ENCODE measurements around the gene CXCL12.

Gene CXCL12

DNA sequence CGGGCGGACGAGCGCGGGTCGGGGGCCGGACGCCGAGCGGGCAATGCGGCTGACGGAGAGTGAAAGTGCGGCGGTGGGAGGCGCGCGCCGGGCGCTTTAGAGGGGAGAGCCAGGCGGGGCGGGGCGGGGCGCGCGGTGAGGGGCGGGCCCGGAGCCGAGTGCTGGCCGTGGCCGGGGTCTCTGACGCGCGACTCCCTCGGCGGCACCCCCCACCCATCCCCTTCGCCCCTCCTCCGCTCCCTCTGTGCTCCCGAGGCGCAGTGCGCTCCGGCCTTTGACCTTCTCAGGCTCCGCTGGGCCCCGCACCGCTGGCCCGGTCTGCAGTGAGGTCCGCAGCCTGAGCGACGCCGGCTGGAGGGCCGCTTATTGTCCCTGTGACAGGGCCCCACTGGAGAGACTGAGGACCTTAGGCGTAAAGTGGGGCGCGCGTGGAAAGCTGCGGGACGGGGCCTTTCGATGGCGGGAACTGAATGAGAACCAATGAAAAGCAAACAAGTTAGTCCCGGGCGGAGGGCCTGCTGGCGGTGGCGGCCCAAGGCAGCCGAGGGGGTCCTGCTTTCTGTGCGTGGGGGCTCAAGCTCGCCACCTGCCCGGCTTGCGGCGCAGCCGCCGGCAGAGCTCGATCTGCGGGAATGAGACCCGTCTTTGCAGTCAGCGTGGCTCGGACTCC lies at the start of gene CXCL12:
Gene CXCL12, minus strand, starts transcription at position 72 of the 670 bp plus-strand sequence. CDS start 92 bp downstream, outside the sequence.
- DNase-seq (ENCODE audit: low read depth, low spot score), result no peak

DNA sequence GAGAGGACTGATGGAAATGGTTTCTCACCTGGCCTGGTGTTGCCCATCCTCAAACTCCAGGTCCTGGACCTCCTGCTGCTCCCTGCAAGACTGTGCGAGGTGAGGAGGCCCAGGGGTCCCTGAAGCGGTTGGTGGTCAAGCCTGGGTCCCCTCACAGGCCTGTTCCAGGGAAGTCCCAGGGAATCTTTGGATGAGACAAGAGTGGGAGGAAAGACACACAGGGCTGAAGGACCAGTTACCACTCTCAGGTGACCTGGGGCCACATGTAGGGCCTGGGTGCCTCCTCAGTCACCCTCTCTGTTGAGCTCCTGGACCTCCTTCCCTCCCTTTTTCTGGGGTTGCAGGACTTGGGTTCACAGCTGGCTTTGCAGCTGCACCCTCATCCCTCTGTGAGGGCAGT lies 42.6 kb upstream of the CXCL12 start:
- no peak for DNase-seq (ENCODE audit: low read depth, low spot score)

DNA sequence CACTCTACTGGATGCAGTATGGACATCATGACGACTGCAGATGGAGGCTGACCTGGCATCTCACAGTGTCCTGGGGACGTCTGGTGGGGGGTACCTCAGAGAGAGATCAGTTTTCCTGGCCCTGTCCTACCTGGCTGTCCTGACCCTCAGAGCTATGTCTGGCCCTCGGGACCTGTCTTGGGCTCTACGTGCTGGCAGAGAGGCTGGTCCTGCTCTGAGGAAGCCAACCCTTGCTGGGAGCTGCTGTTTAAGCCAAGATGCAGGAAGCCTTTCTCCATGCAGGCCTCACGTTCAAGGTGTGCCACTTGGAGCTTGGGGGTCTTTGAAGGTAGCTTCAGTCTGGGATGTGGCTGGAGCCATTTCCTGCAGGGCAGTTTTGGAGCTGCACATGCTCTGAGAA lies 42.1 kb upstream of the CXCL12 start:
- DNase-seq (ENCODE audit: low read depth, low spot score), result no peak

DNA sequence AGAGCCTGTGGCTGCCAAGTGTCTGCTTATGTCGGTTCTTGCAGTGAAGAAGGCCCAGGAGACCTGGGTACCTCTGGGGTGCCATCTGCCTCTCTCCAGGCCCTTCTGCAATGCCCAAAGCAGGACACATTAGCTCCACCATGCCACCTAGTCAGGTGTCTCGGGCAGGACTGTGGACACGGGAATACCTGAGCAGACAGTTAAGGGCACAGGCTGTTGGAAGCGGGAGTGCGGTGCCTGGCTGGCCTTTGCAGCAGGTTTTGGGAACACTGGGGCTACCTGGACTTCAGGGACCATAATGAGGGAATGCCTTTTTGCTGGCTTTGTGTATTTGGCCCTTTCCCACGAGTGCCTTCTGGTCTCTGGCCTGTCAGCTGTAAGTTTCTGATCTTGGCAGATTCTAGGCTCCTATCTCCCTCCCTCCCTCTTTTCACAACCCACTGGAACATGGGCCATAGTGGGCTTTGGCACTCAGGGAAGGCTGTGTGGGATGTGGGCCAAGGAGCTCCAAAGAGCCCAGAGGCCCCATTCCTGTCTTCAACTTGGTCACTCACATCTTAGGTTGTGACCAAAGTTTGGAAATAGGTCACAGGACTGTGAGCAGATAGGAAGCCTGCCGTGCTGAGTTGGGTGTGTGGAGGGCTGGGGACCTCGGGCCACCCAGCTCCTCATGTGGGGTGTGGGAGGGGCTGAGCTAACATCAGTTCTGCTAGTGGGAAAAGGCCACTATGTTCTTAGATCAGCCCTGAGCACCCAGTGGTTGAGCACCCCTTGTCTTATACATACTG lies 41.5 kb upstream of the CXCL12 start:
- DNase-seq (ENCODE audit: low read depth, low spot score), result no peak

DNA sequence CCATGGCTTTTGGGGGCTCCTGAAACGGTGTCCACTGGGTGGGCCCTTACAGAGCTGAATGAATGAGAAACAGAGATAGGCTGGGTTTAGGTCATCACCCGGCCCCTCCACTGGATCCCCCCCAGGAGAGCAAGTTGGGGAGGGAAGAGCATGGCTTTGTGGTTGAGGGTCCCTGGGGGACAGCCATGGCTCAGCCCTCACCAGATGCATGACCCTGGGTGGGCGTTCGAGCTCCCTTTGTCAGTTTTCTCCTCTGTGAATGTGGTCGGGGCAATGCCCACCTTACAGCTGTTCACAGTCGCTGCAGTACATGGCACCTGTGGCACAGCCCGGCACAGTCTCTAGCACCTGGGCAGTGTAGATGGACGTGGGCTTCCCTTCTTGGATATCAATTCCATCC lies 40.6 kb upstream of the CXCL12 start:
- DNase-seq (ENCODE audit: low read depth, low spot score), result no peak

DNA sequence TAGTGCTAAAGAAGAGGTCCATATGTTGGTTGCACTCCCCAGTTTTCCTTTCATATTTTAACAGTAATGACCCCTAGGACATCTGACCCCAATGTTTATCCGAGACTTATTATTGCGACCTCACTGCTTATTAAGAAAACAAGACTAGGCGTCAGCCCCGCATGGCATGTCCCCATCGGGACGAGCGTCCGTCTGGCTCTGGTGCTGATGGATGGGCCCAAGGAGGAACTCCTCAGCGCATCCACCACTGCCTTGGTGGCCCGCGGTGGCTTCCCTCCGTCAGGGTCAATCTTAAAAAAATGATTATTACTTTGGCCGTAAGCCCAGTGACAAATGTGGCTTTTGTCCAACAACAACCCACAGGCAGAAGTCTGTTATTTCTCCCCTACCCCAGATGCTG lies 40.1 kb upstream of the CXCL12 start:
- DNase-seq (ENCODE audit: low read depth, low spot score), result no peak

DNA sequence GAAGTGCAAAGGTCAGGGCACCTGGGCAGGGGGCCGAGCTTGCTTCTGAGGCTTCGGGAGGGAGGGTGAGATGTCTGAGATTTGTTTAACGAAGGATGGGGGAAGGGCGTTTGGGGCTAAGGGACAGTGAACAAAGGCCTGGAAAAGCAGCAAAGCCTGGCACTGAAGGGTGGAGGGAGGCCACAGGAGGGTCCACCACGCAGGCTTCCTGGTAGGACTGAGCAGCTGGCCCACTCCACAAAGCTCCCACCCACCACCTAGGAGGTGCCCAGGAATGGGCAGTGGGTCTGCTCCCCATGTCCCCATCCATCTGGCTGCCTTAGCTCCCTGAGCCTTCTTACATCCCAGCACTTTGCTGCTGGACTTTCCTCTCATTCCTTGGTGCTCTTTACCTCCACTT lies 39.4 kb upstream of the CXCL12 start:
- DNase-seq (ENCODE audit: low read depth, low spot score), result no peak

DNA sequence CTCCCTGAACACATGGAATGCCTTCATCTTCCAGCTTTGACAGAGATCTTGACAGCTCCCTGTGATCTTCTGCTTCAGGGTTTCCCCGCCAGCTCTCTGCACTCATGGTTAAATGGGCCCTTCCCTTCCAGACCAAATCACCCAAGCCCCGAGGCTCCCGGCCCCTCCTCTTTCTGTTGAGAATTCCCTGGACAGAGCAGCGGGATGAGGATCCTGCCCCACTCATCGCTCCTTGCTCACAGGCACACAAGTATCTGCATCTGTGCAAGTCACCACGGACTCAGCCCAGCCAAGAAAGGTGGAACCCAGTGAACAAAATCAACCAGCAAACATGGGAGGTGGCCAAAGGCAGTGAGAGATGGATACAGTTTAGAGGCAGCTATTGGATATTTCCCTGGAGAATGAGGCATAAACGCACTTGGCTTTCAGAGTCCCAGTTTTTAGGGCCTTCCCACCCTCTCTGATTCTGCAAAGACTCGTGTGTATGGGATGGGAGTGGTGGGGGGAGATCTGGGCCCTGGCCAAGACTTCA lies 37.7 kb upstream of the CXCL12 start:
- no peak for DNase-seq (ENCODE audit: low read depth, low spot score)

DNA sequence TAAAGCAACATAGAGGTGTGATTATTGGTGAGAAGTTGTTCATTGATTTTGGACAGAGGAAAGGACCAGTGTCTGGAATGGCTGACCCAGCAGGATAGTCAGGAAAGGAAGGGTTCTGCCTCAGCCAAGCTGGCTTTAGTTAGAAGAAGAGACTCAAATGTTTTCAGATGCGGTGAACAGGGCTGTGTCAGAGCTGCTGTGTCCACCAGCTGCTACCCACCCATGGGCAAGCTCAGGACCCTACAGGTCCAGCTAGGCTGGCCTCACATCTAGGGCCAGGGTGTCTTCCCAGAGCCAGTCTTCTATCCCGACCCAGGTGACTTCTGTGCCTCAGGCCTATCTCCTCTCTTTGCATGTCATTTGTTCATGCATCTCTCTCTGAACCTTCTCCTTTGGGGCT lies 37.3 kb upstream of the CXCL12 start:
- DNase-seq (ENCODE audit: low read depth, low spot score), result no peak

DNA sequence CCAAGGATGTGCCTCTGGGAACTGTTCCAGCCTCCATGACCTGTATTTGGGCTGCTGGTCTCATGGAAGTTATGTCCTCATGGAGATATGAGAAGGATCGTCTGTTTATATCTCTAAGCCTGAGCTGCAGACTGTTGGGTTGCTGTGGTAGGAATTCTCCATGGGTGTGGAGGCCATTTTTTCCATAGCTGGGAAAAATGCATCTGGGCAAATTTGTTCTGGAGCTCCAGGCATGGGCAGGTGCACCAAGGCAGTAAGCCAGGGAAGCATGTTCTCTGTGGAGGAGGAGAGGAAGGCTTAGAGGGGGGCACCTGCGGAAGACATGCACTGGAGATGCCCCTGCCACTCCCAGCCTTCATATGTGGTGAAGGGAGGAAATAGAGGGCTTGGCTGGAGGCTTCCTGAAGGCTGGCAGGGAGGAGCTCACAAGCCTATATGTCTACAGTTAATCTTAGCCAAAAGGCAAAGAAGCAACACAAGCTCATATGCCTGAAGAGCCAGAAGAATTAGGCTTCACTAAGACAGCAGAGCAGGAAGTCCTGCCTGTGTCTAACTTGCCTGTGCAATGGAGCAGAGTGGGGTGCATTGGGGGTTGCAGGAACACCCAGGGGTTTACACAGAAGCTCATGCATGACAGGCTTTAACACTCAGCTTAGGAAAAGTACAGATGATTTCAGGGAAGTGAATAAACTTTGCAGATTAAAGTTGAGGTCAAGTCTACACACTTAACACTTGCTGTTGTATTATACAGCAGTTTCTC lies 35.1 kb upstream of the CXCL12 start:
- DNase-seq (ENCODE audit: low read depth, low spot score), result no peak

DNA sequence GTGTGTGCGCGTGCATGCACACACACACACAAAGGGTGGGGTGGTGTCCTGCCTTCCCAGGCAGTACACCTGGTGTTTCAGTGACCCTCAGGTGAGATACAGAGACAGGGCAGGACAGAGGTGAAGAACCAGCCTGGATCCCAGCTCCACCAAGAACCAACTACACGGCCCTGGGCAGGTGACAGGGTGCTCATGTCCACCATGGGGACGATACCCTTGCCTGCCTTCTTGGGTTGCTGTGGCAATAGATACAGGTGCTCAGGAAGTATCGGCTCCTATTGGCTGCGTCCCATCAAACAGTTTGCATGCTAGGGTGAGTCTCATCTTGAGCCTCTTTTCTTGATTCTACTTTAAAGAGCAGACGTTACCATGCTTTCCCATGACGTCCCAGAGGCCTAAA lies 33.7 kb upstream of the CXCL12 start:
- DNase-seq (ENCODE audit: low read depth, low spot score), result no peak

DNA sequence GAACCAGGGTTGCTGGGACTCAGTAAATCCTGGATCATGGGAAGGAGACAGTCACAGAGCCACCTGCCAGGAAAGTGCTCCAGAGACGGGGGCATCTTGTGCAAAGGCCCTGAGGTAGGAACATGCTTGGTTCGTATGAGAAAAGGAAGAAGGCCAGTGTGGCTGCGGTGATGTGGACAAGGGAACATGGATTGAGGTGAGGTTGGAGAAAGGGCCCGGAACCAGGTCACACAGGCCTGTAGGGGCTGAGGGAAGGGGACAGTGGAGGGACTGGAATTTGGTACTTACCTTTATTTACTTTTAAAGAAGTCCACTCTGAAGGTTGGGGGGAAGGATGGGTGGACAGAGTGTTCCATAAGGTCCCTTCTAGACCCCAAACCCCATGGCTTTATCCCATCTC lies 32.9 kb upstream of the CXCL12 start:
- DNase-seq (ENCODE audit: low read depth, low spot score), result no peak

DNA sequence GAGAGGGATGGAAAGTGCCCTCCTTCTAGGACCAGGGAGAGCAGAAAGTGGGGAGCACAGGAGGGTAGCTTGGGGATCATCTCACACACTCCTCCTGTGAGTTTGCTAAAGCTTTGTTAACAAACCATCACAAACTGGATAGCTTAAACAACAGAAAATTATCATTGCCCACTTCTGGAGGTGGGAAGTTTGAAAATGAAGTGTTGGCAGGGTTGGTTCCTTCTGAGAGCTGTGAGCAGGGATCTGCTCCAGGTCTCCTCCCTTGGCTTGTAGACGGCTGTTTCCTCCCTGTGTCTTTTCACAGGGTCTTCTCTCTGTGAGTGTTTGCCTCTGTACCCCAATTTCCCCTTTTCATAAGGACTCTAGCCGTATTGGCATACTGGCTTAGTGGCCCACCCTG lies 32.0 kb upstream of the CXCL12 start:
- no peak for DNase-seq (ENCODE audit: low read depth, low spot score)

DNA sequence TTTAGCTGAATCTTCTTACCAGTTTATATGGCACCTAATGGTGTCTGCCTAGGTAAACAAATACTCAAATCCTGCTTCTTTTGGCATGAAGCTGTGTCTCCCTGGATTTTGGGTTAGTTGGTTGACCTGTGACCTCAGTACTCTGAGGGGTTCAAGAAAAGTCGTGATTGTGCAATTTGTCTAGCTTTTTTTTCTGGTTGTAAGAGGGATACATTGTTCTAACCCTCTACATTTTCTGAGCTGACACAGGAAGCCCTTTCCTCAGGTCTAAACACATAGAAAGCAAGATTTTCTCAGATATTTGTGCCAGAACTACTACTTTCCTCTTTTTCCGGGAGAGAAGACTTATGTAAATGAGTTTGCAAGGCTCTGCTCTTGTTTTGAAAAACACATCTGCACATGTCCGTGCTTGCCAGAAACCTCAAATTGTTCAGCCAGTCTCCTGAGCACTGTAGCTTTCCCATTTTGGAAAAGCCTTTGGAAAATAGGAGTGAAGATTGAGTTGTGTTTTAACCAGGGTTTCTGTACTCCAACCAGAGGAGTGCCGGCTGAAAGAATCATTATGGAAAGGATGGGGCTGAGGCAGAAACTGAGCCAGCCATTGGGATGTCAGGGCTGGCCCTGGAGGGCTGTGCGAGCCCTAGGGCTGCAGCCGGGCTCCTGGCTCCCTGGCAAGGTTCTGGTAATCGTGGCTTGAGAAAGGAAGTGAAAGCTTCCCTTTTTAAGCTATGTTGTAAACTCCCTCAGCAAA lies 31.3 kb upstream of the CXCL12 start:
- no peak for DNase-seq (ENCODE audit: low read depth, low spot score)

DNA sequence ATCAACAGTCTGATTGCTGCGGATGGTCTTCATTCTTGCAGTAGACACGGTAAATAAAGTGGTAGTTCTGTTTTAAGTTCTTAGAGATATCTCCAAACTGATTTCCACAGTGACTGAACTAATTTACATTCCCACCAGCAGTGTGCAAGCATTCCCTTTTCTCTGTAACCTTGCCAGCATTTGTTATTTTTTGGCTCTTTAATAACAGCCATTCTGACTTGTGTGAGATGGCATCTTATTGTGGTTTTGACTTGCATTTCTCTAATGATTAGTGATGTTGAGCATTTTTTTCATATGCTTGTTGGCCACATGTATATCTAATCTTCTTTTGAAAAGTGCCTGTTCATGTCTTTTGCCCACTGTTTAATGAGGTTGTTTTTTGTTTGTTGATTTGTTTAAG lies 30.2 kb upstream of the CXCL12 start:
- DNase-seq (ENCODE audit: low read depth, low spot score), result no peak

DNA sequence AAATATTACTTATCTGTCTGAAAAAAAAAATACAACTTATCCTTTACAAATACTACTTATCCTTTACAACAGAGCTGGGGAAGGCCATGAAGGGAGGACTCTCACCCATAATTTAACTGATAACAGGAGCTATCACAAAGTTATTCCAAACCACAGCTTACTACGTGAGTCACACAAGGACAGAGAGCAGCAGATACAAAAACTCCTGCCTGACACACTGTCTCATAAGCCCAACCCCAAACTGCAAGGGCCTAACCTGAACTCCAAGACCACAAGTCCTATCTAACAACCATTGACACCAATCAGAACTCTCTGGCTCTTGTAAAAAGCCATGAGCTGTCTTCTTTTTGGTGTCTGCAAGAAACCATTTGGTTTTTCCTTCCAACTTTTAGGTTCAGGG lies 28.5 kb upstream of the CXCL12 start:
- DNase-seq (ENCODE audit: low read depth, low spot score), result no peak

DNA sequence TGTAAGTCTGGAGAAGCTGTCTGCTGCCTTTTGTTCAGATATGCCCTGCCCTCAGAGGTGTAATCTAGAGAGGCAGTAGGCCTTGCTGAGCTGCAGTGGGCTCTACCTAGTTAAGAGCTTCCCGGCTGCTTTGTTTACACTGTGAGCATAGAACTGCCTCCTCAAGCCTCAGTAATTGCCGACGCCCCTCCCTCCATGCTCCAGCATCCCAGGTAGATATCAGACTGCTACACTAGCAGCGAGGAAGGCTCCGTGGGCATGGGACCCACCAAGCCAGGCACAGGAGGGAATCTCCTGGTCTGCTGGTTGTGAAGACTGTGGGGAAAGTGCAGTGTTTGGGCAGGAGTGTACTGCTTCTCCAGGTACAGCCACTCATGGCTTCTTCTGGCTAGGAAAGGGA lies 26.4 kb upstream of the CXCL12 start:
- DNase-seq (ENCODE audit: low read depth, low spot score), result no peak

DNA sequence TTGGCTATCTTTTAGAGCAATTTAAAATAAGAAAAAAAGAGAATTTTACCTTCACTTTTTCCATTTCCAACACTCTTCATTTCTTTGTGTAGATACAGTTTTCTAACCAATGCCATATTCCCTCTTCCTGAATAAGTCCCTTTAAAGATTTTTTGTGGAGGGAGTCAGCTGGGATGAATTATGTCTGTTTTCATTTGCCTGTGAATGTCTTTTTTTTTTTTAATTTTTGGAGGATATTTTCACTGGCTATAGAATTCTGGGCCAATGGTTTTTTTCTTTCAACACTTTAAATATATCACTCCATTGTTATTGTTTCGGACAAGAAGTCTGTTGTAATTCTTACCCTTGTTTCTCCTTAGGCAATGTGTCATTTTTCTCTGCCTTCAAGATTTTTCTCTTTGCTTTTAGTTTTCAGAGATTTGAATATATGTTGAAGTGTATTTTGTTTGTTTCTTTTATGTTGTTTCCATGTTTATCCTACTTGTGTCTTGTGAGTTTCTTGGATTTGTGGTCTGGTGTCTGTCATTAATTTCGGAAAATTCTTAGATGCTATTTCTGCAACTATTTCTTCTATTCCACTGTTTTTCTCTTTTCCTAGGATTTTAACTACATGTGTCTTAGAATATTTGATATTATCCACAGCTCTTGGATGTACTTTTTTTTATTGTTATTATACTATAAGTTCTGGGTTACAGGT lies 20.0 kb upstream of the CXCL12 start:
- DNase-seq (ENCODE audit: low read depth, low spot score), result no peak

DNA sequence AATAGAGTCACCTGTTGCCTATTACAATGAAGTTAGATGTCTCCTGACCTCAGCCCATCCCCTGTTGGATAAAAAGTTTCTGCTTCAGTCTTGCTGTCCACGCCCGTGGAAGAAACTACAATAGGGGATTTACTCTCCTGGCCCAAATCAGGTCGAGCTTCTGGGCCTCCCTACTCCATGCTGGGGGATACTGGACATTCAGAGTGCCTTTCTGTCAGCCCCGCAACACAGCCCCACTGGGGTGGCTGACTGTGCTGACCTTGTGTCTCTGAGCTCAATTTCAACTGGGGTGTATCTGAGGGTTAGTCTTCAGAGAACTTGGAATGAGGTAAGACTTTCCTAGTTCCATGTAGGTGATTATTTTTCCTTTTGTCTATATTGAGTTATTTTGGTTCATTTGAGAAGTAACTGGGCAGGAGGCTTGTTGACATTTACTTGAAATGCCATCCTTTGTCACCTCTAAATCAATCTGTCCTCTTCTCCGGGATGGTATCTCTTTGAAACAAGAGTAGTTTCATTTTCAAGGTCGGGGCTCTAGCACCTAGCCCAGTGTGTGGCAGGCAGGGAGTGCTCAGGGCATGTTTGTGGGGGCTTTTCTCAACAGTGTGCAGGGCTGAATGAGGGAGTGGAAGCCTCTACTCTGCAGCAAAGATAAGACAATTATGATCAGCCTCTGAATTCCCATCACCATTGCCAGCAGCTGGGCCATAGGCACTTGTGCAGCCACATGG lies 17.7 kb upstream of the CXCL12 start:
- DNase-seq (ENCODE audit: low read depth, low spot score), result no peak

DNA sequence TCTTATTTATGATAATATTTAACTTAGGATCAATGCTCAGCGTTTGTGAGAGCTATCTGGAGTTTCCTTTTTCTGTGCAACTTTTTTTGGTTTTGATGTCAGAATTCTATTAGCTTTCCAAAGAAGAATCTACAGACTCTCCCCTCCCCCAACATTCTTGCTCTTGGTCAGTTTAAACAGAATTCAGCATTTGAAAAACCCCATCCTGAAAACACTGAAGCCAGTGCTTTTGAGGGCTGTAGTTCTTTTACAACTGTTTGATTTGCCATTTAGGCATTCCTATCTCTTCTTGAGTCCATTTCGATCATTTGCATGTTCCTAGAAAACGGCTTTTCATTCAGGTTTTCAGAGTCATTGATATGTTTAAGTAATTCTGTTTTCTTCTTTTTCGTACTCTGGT lies 15.6 kb upstream of the CXCL12 start:
- no peak for DNase-seq (ENCODE audit: low read depth, low spot score)

Measured in activated naive CD8-positive, alpha-beta T cell treated with anti-CD3 and anti-CD28 coated beads, Interleukin-2, amount 50 U/mL, for 16 hours (primary cell).